ENCODE data around the gene SCAMP1.

The SCAMP1 gene

DNA sequence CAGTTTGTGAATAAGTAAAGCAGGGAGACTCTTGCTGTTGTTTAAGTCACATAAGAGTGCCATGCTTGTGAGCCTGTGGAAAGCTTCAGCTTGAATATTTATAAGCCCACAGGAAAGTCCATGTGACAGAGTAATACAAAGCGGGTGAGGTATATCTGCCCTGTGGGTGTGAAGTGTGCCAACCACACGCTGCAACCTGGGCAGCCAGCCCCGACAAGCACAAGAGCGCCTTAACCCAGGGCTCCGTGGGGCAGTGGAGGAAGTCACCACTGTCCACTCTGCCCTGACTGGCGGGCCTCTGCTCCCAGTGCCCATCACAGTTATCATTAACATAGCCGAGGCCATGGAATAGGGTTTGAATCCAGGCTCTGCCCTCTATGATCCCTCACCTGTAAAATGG lies 132.2 kb downstream of the SCAMP1 start:
- Histone ChIP-seq H3K27me3 (ENCODE audit: insufficient read depth, poor library complexity, severe bottlenecking) (no peaks in the 10 kb centered on the region), H3K4me3 (replicated peaks; ENCODE audit: insufficient read depth, low read length) (no peak overlapping the region), H3K27ac (replicated peaks) (no peak overlapping the region)
- TF ChIP-seq, protein P1, sequence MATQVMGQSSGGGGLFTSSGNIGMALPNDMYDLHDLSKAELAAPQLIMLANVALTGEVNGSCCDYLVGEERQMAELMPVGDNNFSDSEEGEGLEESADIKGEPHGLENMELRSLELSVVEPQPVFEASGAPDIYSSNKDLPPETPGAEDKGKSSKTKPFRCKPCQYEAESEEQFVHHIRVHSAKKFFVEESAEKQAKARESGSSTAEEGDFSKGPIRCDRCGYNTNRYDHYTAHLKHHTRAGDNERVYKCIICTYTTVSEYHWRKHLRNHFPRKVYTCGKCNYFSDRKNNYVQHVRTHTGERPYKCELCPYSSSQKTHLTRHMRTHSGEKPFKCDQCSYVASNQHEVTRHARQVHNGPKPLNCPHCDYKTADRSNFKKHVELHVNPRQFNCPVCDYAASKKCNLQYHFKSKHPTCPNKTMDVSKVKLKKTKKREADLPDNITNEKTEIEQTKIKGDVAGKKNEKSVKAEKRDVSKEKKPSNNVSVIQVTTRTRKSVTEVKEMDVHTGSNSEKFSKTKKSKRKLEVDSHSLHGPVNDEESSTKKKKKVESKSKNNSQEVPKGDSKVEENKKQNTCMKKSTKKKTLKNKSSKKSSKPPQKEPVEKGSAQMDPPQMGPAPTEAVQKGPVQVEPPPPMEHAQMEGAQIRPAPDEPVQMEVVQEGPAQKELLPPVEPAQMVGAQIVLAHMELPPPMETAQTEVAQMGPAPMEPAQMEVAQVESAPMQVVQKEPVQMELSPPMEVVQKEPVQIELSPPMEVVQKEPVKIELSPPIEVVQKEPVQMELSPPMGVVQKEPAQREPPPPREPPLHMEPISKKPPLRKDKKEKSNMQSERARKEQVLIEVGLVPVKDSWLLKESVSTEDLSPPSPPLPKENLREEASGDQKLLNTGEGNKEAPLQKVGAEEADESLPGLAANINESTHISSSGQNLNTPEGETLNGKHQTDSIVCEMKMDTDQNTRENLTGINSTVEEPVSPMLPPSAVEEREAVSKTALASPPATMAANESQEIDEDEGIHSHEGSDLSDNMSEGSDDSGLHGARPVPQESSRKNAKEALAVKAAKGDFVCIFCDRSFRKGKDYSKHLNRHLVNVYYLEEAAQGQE (IDR thresholded peaks at IDR 0.05; ENCODE audit: insufficient replicate concordance, low read depth) = no peak
- TF ChIP-seq GABPA (IDR thresholded peaks at IDR 0.05; ENCODE audit: low read depth) (no peak), CTCF (IDR thresholded peaks at IDR 0.05; ENCODE audit: insufficient read depth, low read length) (no peak), POLR2AphosphoS5 (IDR thresholded peaks at IDR 0.05; ENCODE audit: low read depth) (no peak)
- DNase-seq (ENCODE audit: low read depth in 1 of 2, low spot score in 1 of 2) = no peak

- Histone ChIP-seq H3K27me3 (ENCODE audit: insufficient read depth, poor library complexity, severe bottlenecking) (no peaks in the 10 kb centered on the region), H3K4me3 (replicated peaks; ENCODE audit: insufficient read depth, low read length) (no peak overlapping the region), H3K27ac (replicated peaks) (no peak overlapping the region)
- no peak for TF ChIP-seq SPI1 (IDR thresholded peaks at IDR 0.05; ENCODE audit: borderline replicate concordance, low read depth)
- no peak for TF ChIP-seq GABPA (IDR thresholded peaks at IDR 0.05; ENCODE audit: low read depth)
- no peak for TF ChIP-seq POLR2AphosphoS5 (IDR thresholded peaks at IDR 0.05; ENCODE audit: low read depth)
- TF ChIP-seq, protein P1 (IDR thresholded peaks at IDR 0.05; ENCODE audit: insufficient replicate concordance, low read depth) = no peak
- DNase-seq (ENCODE audit: low read depth in 1 of 2, low spot score in 1 of 2) = no peak
Observed at GRCh38 chr5:78495800-78496199, 135.4 kb downstream of the SCAMP1 start.

DNA sequence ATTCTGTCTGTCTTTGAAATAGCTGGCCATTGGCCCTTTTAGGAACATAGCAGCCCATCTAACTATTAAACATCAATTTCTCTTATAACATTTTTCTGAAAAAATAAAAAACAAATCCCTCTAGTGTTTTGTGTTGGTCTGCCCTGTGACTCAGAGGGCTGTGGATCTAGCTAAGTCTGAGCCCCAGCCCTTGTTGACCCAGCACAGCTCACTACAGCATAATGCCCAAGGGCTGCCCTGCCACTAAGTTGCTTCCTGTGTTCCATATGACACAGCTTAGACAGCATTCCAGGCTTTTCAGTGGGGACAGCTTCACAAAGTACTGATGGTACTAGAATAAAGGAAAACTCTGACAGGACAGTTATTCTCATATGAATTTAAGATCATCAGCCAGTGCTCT lies 136.0 kb downstream of the SCAMP1 start:
- Histone ChIP-seq H3K27me3 (ENCODE audit: insufficient read depth, poor library complexity, severe bottlenecking) (no peaks in the 10 kb centered on the region), H3K27ac (replicated peaks) (no peak overlapping the region), H3K4me3 (replicated peaks; ENCODE audit: insufficient read depth, low read length) (no peak overlapping the region)
- TF ChIP-seq CTCF (IDR thresholded peaks at IDR 0.05; ENCODE audit: insufficient read depth, low read length) = no peak
- TF ChIP-seq GABPA (IDR thresholded peaks at IDR 0.05; ENCODE audit: low read depth) = no peak
- no peak for TF ChIP-seq SPI1 (IDR thresholded peaks at IDR 0.05; ENCODE audit: borderline replicate concordance, low read depth)
- TF ChIP-seq, protein P1 (IDR thresholded peaks at IDR 0.05; ENCODE audit: insufficient replicate concordance, low read depth) = no peak
- TF ChIP-seq POLR2AphosphoS5 (IDR thresholded peaks at IDR 0.05; ENCODE audit: low read depth) = no peak
- no peak for DNase-seq (ENCODE audit: low read depth in 1 of 2, low spot score in 1 of 2)
